ENCODE data around the gene TBX21. TPM values are rescaled to one million over a fixed set of nuclear protein-coding genes. Genes with fewer than 3 reads are reported as not detected.

The TBX21 gene, protein sequence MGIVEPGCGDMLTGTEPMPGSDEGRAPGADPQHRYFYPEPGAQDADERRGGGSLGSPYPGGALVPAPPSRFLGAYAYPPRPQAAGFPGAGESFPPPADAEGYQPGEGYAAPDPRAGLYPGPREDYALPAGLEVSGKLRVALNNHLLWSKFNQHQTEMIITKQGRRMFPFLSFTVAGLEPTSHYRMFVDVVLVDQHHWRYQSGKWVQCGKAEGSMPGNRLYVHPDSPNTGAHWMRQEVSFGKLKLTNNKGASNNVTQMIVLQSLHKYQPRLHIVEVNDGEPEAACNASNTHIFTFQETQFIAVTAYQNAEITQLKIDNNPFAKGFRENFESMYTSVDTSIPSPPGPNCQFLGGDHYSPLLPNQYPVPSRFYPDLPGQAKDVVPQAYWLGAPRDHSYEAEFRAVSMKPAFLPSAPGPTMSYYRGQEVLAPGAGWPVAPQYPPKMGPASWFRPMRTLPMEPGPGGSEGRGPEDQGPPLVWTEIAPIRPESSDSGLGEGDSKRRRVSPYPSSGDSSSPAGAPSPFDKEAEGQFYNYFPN
- polyA plus RNA-seq (2013, experiment 1 of 2), result not detected
- polyA plus RNA-seq (2013, experiment 2 of 2), result 0.01 TPM

DNA sequence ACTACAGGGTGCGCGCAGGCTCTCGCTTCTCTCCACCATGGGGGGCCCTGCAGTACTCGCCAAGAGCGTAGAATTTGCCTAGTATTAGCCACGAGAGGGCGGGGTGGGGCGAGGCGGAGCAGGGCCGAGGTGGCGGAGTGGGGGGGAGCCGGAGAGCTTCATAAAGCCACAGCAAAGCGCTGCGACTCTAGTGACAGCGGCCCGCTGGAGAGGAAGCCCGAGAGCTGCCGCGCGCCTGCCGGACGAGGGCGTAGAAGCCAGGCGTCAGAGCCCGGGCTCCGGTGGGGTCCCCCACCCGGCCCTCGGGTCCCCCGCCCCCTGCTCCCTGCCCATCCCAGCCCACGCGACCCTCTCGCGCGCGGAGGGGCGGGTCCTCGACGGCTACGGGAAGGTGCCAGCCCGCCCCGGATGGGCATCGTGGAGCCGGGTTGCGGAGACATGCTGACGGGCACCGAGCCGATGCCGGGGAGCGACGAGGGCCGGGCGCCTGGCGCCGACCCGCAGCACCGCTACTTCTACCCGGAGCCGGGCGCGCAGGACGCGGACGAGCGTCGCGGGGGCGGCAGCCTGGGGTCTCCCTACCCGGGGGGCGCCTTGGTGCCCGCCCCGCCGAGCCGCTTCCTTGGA is at the start of gene TBX21:
Gene TBX21 (plus strand): TSS at position 190 of the 627 bp plus-strand sequence. CDS start 219 bp downstream, at position 409.
- peak; percentile 76 for DNase-seq (ENCODE audit: low spot score)

DNA sequence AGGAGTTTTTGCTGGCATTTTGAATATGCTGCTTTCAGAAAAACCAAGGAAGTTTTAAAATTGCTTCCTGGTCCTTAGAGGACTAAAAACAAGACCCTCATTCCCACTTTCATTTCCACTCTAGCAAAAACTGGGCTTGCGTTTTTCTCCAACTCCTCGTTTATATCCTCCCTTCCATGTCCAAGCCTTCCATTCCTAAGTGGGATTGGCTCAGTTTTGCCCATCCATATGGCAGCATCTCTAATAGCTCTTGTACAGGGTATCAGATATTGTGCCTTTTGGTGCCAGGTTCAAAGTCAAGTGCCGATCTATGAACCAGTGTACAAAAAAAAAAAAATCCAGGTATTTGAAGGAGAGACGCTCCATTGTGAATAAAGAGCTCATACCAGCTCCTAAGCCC is 49.0 kb upstream of the TBX21 start:
- H3K36me3 ChIP-seq (replicated peaks in 1 of 2; ENCODE audit: control insufficient read depth in 2 of 2, insufficient read depth in 2 of 2, low read length in 2 of 2), result peaks cover 34 to 84% of the 10 kb centered on the region in 2 donors
- H3K9me3 ChIP-seq (replicated peaks in 1 of 2; ENCODE audit: control insufficient read depth in 2 of 2, insufficient read depth in 1 of 2, low read depth in 1 of 2, low read length in 2 of 2), result no peaks in the 10 kb centered on the region
- no peak overlapping the region for H3K4me2 ChIP-seq (ENCODE audit: insufficient read depth, low read length, poor library complexity, severe bottlenecking)
- H3K79me1 ChIP-seq (ENCODE audit: low read depth, low read length), result no peaks in the 10 kb centered on the region
- H4K91ac ChIP-seq (ENCODE audit: low read depth, low read length, poor library complexity), result no peak overlapping the region
- H2BK120ac ChIP-seq (ENCODE audit: low read depth, low read length), result no peak overlapping the region
- no CpG with 5 or more reads among the region's 4 CpGs for WGBS, 2 donors (ENCODE audit: extremely low coverage in 2 of 2, insufficient read length in 2 of 2, insufficient replicate concordance in 1 of 2)
- no peak overlapping the region for H2BK5ac ChIP-seq (ENCODE audit: low read length)
- H3K18ac ChIP-seq (ENCODE audit: low read length), result no peak overlapping the region
- H3K14ac ChIP-seq (ENCODE audit: low read length), result no peak overlapping the region
- no peak overlapping the region for H2BK15ac ChIP-seq (ENCODE audit: low read length)
- H3K4me1 ChIP-seq (ENCODE audit: control insufficient read depth in 2 of 2, insufficient read depth in 1 of 2, low read depth in 1 of 2, low read length in 2 of 2), result peaks cover 0 to 6% of the 10 kb centered on the region in 2 donors
- H2AFZ ChIP-seq (ENCODE audit: low read length), result no peak overlapping the region
- H3K4me3 ChIP-seq (ENCODE audit: low read length in 2 of 2), result no peak overlapping the region
- H3K27ac ChIP-seq (replicated peaks; ENCODE audit: low read length), result no peak overlapping the region
- H2BK12ac ChIP-seq (ENCODE audit: low read length), result no peak overlapping the region
- H3K23ac ChIP-seq (ENCODE audit: low read depth, low read length, poor library complexity), result no peak overlapping the region
- H3K27me3 ChIP-seq (ENCODE audit: control insufficient read depth in 3 of 3, insufficient read depth in 3 of 3, low read depth in 1 of 3, low read length in 3 of 3), result peaks cover 0 to 1% (median 0%) of the 10 kb centered on the region in 3 experiments
- no peak for DNase-seq (ENCODE audit: low spot score)
- H3K9ac ChIP-seq (ENCODE audit: low read depth, low read length, poor library complexity), result no peak overlapping the region
- no peak overlapping the region for H3K4ac ChIP-seq (ENCODE audit: low read length)
- no peak overlapping the region for H4K8ac ChIP-seq (ENCODE audit: low read depth, low read length)
- H2AK5ac ChIP-seq (ENCODE audit: low read depth, low read length), result no peak overlapping the region

More for the DNA sequence above, at the start of gene TBX21:
- H2BK12ac ChIP-seq (ENCODE audit: low read length), result peak within 1 kb of the TSS; percentile 26
- peaks cover 3 to 4% of the 10 kb centered on the region in 2 donors for H3K4me1 ChIP-seq (ENCODE audit: control insufficient read depth in 2 of 2, insufficient read depth in 1 of 2, low read depth in 1 of 2, low read length in 2 of 2)
- H3K4ac ChIP-seq (ENCODE audit: low read length), result no peak within 1 kb of the TSS
- H2AFZ ChIP-seq (ENCODE audit: low read length), result peak within 1 kb of the TSS; percentile 86
- H2BK5ac ChIP-seq (ENCODE audit: low read length), result no peak within 1 kb of the TSS
- H3K14ac ChIP-seq (ENCODE audit: low read length), result peak within 1 kb of the TSS; percentile 27
- H4K8ac ChIP-seq (ENCODE audit: low read depth, low read length), result no peak within 1 kb of the TSS
- H3K27ac ChIP-seq (replicated peaks; ENCODE audit: low read length), result no peak within 1 kb of the TSS
- peak within 1 kb of the TSS; percentile 40 for H2AK5ac ChIP-seq (ENCODE audit: low read depth, low read length)
- peak within 1 kb of the TSS; percentile 73 for H3K4me2 ChIP-seq (ENCODE audit: insufficient read depth, low read length, poor library complexity, severe bottlenecking)
- H2BK15ac ChIP-seq (ENCODE audit: low read length), result no peak within 1 kb of the TSS
- H3K23ac ChIP-seq (ENCODE audit: low read depth, low read length, poor library complexity), result peak within 1 kb of the TSS; percentile 75
- WGBS, 2 donors (ENCODE audit: extremely low coverage in 2 of 2, insufficient read length in 2 of 2, insufficient replicate concordance in 1 of 2), result no CpG with 5 or more reads among the region's 73 CpGs
- no peak within 1 kb of the TSS for H4K91ac ChIP-seq (ENCODE audit: low read depth, low read length, poor library complexity)
- H3K79me1 ChIP-seq (ENCODE audit: low read depth, low read length), result no peaks in the 10 kb centered on the region
- H3K27me3 ChIP-seq (ENCODE audit: control insufficient read depth in 3 of 3, insufficient read depth in 3 of 3, low read depth in 1 of 3, low read length in 3 of 3), result peaks cover 11 to 90% (median 44%) of the 10 kb centered on the region in 3 experiments
- no peak within 1 kb of the TSS for H2BK120ac ChIP-seq (ENCODE audit: low read depth, low read length)
- peak within 1 kb of the TSS in 1 of 2 donors; percentile 80 for H3K4me3 ChIP-seq (ENCODE audit: low read length in 2 of 2)
- H3K9me3 ChIP-seq (replicated peaks in 1 of 2; ENCODE audit: control insufficient read depth in 2 of 2, insufficient read depth in 1 of 2, low read depth in 1 of 2, low read length in 2 of 2), result no peaks in the 10 kb centered on the region
- H3K18ac ChIP-seq (ENCODE audit: low read length), result peak within 1 kb of the TSS; percentile 35
- H3K9ac ChIP-seq (ENCODE audit: low read depth, low read length, poor library complexity), result peak within 1 kb of the TSS; percentile 53
- no peaks in the 10 kb centered on the region for H3K36me3 ChIP-seq (replicated peaks in 1 of 2; ENCODE audit: control insufficient read depth in 2 of 2, insufficient read depth in 2 of 2, low read length in 2 of 2)

DNA sequence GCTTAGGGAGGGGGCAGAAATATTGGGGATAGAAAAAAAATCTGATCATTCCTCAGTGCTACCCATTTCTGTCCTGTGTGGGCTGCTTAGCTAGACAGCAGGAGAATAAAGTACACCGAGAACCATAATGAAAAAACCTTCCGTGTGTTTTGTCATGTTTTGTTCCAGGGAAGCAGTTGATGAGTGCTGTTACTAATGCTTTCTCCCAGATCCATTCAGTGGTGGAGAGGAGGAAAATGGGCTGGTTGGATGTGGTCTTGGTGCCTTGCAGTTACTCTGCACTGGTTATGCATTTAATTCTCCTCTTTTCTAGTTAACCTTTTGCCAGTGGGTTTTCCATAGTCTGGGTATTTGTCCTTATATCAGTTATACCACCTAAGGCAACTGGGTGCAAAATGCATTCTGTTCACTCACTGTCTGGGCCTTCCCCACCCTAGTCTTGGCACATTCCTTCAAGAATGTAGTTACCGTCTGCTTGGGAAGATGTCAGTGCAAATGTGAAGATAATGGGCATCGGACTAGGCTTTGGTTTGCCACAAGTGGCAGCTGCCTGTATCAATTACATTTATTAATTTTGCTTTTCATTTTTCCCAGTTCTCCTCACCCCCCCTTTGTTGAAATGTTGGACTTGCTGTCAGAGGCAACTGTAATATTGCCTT is 48.4 kb upstream of the TBX21 start:
- peaks cover 31 to 78% of the 10 kb centered on the region in 2 donors for H3K36me3 ChIP-seq (replicated peaks in 1 of 2; ENCODE audit: control insufficient read depth in 2 of 2, insufficient read depth in 2 of 2, low read length in 2 of 2)

More for the DNA sequence above, 48.4 kb upstream of the TBX21 start:
- Histone ChIP-seq H3K18ac (ENCODE audit: low read length) (no peak overlapping the region), H2BK120ac (ENCODE audit: low read depth, low read length) (no peak overlapping the region), H3K79me1 (ENCODE audit: low read depth, low read length) (no peaks in the 10 kb centered on the region), H4K8ac (ENCODE audit: low read depth, low read length) (no peak overlapping the region), H3K27ac (replicated peaks; ENCODE audit: low read length) (no peak overlapping the region), H2AK5ac (ENCODE audit: low read depth, low read length) (no peak overlapping the region), H3K27me3 (ENCODE audit: control insufficient read depth in 3 of 3, insufficient read depth in 3 of 3, low read depth in 1 of 3, low read length in 3 of 3) (peaks cover 0 to 1% (median 0%) of the 10 kb centered on the region in 3 experiments), H3K9ac (ENCODE audit: low read depth, low read length, poor library complexity) (no peak overlapping the region), H3K4me3 (ENCODE audit: low read length in 2 of 2) (no peak overlapping the region), H3K23ac (ENCODE audit: low read depth, low read length, poor library complexity) (no peak overlapping the region), H4K91ac (ENCODE audit: low read depth, low read length, poor library complexity) (no peak overlapping the region), H3K4ac (ENCODE audit: low read length) (no peak overlapping the region), H2BK12ac (ENCODE audit: low read length) (no peak overlapping the region), H2AFZ (ENCODE audit: low read length) (no peak overlapping the region), H2BK5ac (ENCODE audit: low read length) (no peak overlapping the region), H3K9me3 (replicated peaks in 1 of 2; ENCODE audit: control insufficient read depth in 2 of 2, insufficient read depth in 1 of 2, low read depth in 1 of 2, low read length in 2 of 2) (no peaks in the 10 kb centered on the region), H3K4me1 (ENCODE audit: control insufficient read depth in 2 of 2, insufficient read depth in 1 of 2, low read depth in 1 of 2, low read length in 2 of 2) (peaks cover 0 to 6% of the 10 kb centered on the region in 2 donors), H3K14ac (ENCODE audit: low read length) (no peak overlapping the region), H2BK15ac (ENCODE audit: low read length) (no peak overlapping the region), H3K4me2 (ENCODE audit: insufficient read depth, low read length, poor library complexity, severe bottlenecking) (no peak overlapping the region)
- no peak for DNase-seq (ENCODE audit: low spot score)
- WGBS, 2 donors (ENCODE audit: extremely low coverage in 2 of 2, insufficient read length in 2 of 2, insufficient replicate concordance in 1 of 2), result no CpG with 5 or more reads among the region's 4 CpGs

All from neuronal stem cell (in vitro differentiated cells).